IMR-90 (cell line): ENCODE data around the gene NSD2. TPM values are rescaled to one million over a fixed set of nuclear protein-coding genes. Genes with fewer than 3 reads are reported as not detected.

ENCODE experiments used
- ATAC-seq: fragments of 200-7000 bp; cut with Tn5 transposase; 2 replicates; pipeline ENCODE4 v1.9.1; 2020; ENCODE audit warnings: low read depth, mild to moderate bottlenecking, moderate library complexity
- BruUV-seq: library from RNA; stranded (reverse); fragments of 400-500 nt; replicated peaks from 2 replicates; lab custom pipeline; 2021; lab: Mats Ljungman, UMichigan
- CTCF ChIA-PET: fragments of 300-600 bp; formaldehyde crosslinking; extraction: SDS; loops from one replicate; lab custom pipeline; 2021; ENCODE audit warnings: antibody characterized with exemption; lab: Yijun Ruan, JAX
- POLR2A ChIA-PET: fragments of 300-600 bp; sonication (Branson Sonifier 250); formaldehyde crosslinking; loops from one replicate; lab custom pipeline; 2022; ENCODE audit warnings: antibody characterized with exemption; ENCODE audit not compliant: unreplicated experiment; lab: Charles Lee
- DNase-seq: peaks from one replicate; pipeline ENCODE4 v3.0.0; 2013
- H2AFZ ChIP-seq: replicated peaks from 2 replicates; pipeline ENCODE3; 2013; ENCODE audit warnings: low read length, mild to moderate bottlenecking; ENCODE audit not compliant: poor library complexity
- H2AK5ac ChIP-seq: 2 replicates; pipeline ENCODE4 v1.6.1; 2013; ENCODE audit warnings: low read depth, low read length, inconsistent platforms
- H2AK9ac ChIP-seq: replicated peaks from 2 replicates; pipeline ENCODE3; 2013; ENCODE audit warnings: mild to moderate bottlenecking, low read depth, low read length, moderate library complexity; ENCODE audit not compliant: poor library complexity
- H2BK120ac ChIP-seq: 2 replicates; pipeline ENCODE4 v1.6.1; 2013; ENCODE audit warnings: low read depth, low read length, inconsistent platforms
- H2BK15ac ChIP-seq: 3 replicates; pipeline ENCODE4 v1.6.1; 2013; ENCODE audit warnings: low read depth, low read length, inconsistent platforms
- H2BK20ac ChIP-seq: 2 replicates; pipeline ENCODE4 v1.6.1; 2013; ENCODE audit warnings: low read depth, mild to moderate bottlenecking, inconsistent platforms, low read length, moderate library complexity
- H2BK5ac ChIP-seq: 2 replicates; pipeline ENCODE4 v1.6.1; 2013; ENCODE audit warnings: mild to moderate bottlenecking, low read depth, low read length, inconsistent platforms; ENCODE audit not compliant: poor library complexity, severe bottlenecking
- H3K14ac ChIP-seq: replicated peaks from 2 replicates; pipeline ENCODE4 v1.6.1; 2013; ENCODE audit warnings: low read depth, low read length, inconsistent platforms
- H3K18ac ChIP-seq: 2 replicates; pipeline ENCODE4 v1.6.1; 2013; ENCODE audit warnings: low read depth, low read length, control low read depth
- H3K23ac ChIP-seq: 2 replicates; pipeline ENCODE4 v1.6.1; 2013; ENCODE audit warnings: low read depth, low read length, inconsistent platforms
- H3K27ac ChIP-seq: 2 replicates; pipeline ENCODE4 v1.5.1; 2013; ENCODE audit warnings: mild to moderate bottlenecking, control low read depth, low read length; ENCODE audit not compliant: insufficient read depth
- H3K27me3 ChIP-seq: 2 replicates; pipeline ENCODE4 v1.6.1; 2013; ENCODE audit warnings: low read length; ENCODE audit not compliant: control insufficient read depth, insufficient read depth
- H3K36me3 ChIP-seq: 2 replicates; pipeline ENCODE4 v1.6.1; 2013; ENCODE audit warnings: low read length, mixed read lengths; ENCODE audit not compliant: control insufficient read depth, insufficient read depth
- H3K4ac ChIP-seq: 2 replicates; pipeline ENCODE4 v1.6.1; 2013; ENCODE audit warnings: low read depth, low read length, inconsistent platforms
- H3K4me1 ChIP-seq: 2 replicates; pipeline ENCODE4 v1.6.1; 2013; ENCODE audit warnings: low read length, mixed read lengths; ENCODE audit not compliant: control insufficient read depth, insufficient read depth
- H3K4me2 ChIP-seq: 2 replicates; pipeline ENCODE4 v1.6.1; 2013; ENCODE audit warnings: low read depth, mild to moderate bottlenecking, control low read depth, low read length, moderate library complexity
- H3K4me3 ChIP-seq: 2 replicates; pipeline ENCODE4 v1.5.1; 2013; ENCODE audit warnings: low read depth, mild to moderate bottlenecking, control low read depth, low read length, moderate library complexity; ENCODE audit not compliant: insufficient read depth
- H3K56ac ChIP-seq: 2 replicates; pipeline ENCODE4 v1.6.1; 2013; ENCODE audit warnings: low read length, inconsistent platforms; ENCODE audit not compliant: insufficient read depth; ENCODE audit errors: extremely low read depth
- H3K79me1 ChIP-seq, 2 experiments: 2 replicates each; pipeline ENCODE4 v1.6.1; 2013; ENCODE audit warnings: low read length in 2 of 2, inconsistent platforms in 1 of 2, low read depth in 1 of 2
- H3K9ac ChIP-seq: 2 replicates; pipeline ENCODE4 v1.6.1; 2013; ENCODE audit warnings: low read depth, low read length, control low read depth
- H3K9me1 ChIP-seq: 2 replicates; pipeline ENCODE4 v1.6.1; 2013; ENCODE audit warnings: low read length, inconsistent platforms; ENCODE audit not compliant: insufficient read depth
- H3K9me3 ChIP-seq: 2 replicates; pipeline ENCODE4 v1.6.1; 2013; ENCODE audit warnings: low read length; ENCODE audit not compliant: control insufficient read depth, insufficient read depth
- H4K20me1 ChIP-seq: 2 replicates; pipeline ENCODE4 v1.6.1; 2013; ENCODE audit warnings: low read length, inconsistent platforms; ENCODE audit not compliant: insufficient read depth
- H4K5ac ChIP-seq: 2 replicates; pipeline ENCODE4 v1.6.1; 2013; ENCODE audit warnings: mild to moderate bottlenecking, low read depth, low read length, control low read depth
- H4K8ac ChIP-seq, 2 experiments: 2 replicates each; pipeline ENCODE4 v1.6.1; 2013; ENCODE audit warnings: low read depth in 2 of 2, low read length in 2 of 2, control low read depth in 1 of 2, inconsistent platforms in 1 of 2
- H4K91ac ChIP-seq: 2 replicates; pipeline ENCODE4 v1.6.1; 2013; ENCODE audit warnings: low read depth, low read length, inconsistent platforms; ENCODE audit not compliant: insufficient read depth
- CEBPB ChIP-seq: IDR thresholded peaks from 2 replicates; pipeline ENCODE4 v1.6.1; 2012; ENCODE audit warnings: low read depth, low read length, improper control_type of control experiment
- CHD1 ChIP-seq: IDR thresholded peaks from 2 replicates; pipeline ENCODE4 v1.6.1; 2012; ENCODE audit warnings: low read depth, low read length, improper control_type of control experiment
- ELK1 ChIP-seq: fragments of 150-350 bp; IDR thresholded peaks from 2 replicates; pipeline ENCODE4 v1.6.1; 2016; ENCODE audit warnings: low read depth, mild to moderate bottlenecking, low read length, moderate library complexity, borderline replicate concordance
- MAFK ChIP-seq: IDR thresholded peaks from 2 replicates; pipeline ENCODE4 v1.6.1; 2012; ENCODE audit warnings: low read depth, low read length, improper control_type of control experiment
- MXI1 ChIP-seq: IDR thresholded peaks from 2 replicates; pipeline ENCODE4 v1.6.1; 2012; ENCODE audit warnings: low read depth, mild to moderate bottlenecking, low read length, moderate library complexity, borderline replicate concordance
- NFE2L2 ChIP-seq: fragments of 150-350 bp; IDR thresholded peaks from 2 replicates; pipeline ENCODE4 v1.6.1; 2016; ENCODE audit warnings: low read depth, mild to moderate bottlenecking, low read length
- POLR2A ChIP-seq: IDR thresholded peaks from 2 replicates; pipeline ENCODE4 v1.6.1; 2012; ENCODE audit warnings: mild to moderate bottlenecking, low read depth, low read length
- RFX5 ChIP-seq: IDR thresholded peaks from 2 replicates; pipeline ENCODE4 v1.8.0; 2012; ENCODE audit warnings: low read depth, mild to moderate bottlenecking, low read length, moderate library complexity
- SMC3 ChIP-seq: fragments of 150-350 bp; IDR thresholded peaks from 2 replicates; pipeline ENCODE4 v1.6.1; 2016; ENCODE audit warnings: low read depth, mild to moderate bottlenecking, antibody characterized with exemption, low read length, moderate library complexity
- USF2 ChIP-seq: fragments of 150-350 bp; IDR thresholded peaks from 2 replicates; pipeline ENCODE4 v1.6.1; 2017; ENCODE audit warnings: mild to moderate bottlenecking, antibody characterized with exemption, low read length, low read depth
- WGBS, 2 experiments: methylation state at CpG; one replicate each; pipeline versions ENCODE4 v1.1.5 to v1.1.7; 2013; ENCODE audit warnings: missing lambda C conversion rate in 2 of 2; ENCODE audit not compliant: insufficient read length in 1 of 2; ENCODE audit errors: extremely low coverage in 2 of 2; 5-methylcytosine and 5-hydroxymethylcytosine counted together
- dilution Hi-C: fragments of 300-500 bp; cut with HindIII; formaldehyde crosslinking; loops from one replicate; pipeline ENCODE4 v1.14.3; 2018; ENCODE audit warnings: low sequenced_read_pairs; ENCODE audit not compliant: unreplicated experiment
- in situ Hi-C: fragments of 300-500 bp; cut with MboI; formaldehyde crosslinking; loops from 3 replicates; pipeline ENCODE4 v1.14.3; 2019; ENCODE audit warnings: low sequenced_read_pairs, inconsistent platforms, mixed read lengths
- intact Hi-C: fragments of 100-400 bp; cut with micrococcal nuclease; formaldehyde crosslinking; loops from 2 replicates; pipeline ENCODE4 v1.10.0; 2022
- polyA plus RNA-seq, 3 experiments: library from polyadenylated mRNA; depleted of rRNA; stranded (reverse); fragments of >200 nt; gene quantifications; 2 replicates each; pipeline ENCODE4 v1.2.3, GENCODE V29; 2012; ENCODE audit warnings: low replicate concordance in 1 of 3
- total RNA-seq: library from RNA; depleted of rRNA; stranded (reverse); fragments of >200 nt; gene quantifications from 2 replicates; pipeline ENCODE4 v1.2.3, GENCODE V29; 2012

NSD2 gene
- total and polyA plus RNA-seq, 2 of the 4 experiments (the other 2 are of a cell fraction): 35.9 to 68.1 TPM

- in situ Hi-C loops: no loop called here
Observed at GRCh38 chr4:1837069-1837468, 34.1 kb upstream of the NSD2 start.

More at GRCh38 chr4:1837069-1837468, 34.1 kb upstream of the NSD2 start:
- no peak overlapping the region for H2BK120ac ChIP-seq
- peaks cover 63% of the 10 kb centered on the region for H3K36me3 ChIP-seq
- BruUV-seq: no TSS peak
- H3K23ac ChIP-seq: no peak overlapping the region
- H3K9ac ChIP-seq: no peak overlapping the region
- H3K4ac ChIP-seq: no peak overlapping the region
- DNase-seq: no peak
- no peak overlapping the region for H2BK20ac ChIP-seq
- ChIA-PET POLR2A (no interaction called here), CTCF (no interaction called here)
- no peak for ATAC-seq
- no peak overlapping the region for H3K4me2 ChIP-seq
- H4K91ac ChIP-seq: no peak overlapping the region
- H2BK5ac ChIP-seq: no peak overlapping the region
- peaks cover 6% of the 10 kb centered on the region; the same call in 1 of the 2 replicates for H3K9me1 ChIP-seq
- H3K27me3 ChIP-seq: no peaks in the 10 kb centered on the region
- no peaks in the 10 kb centered on the region for H3K9me3 ChIP-seq
- no peak overlapping the region for H3K14ac ChIP-seq
- H4K5ac ChIP-seq: no peak overlapping the region
- H4K20me1 ChIP-seq: peaks cover 14% of the 10 kb centered on the region
- H3K4me3 ChIP-seq: no peak overlapping the region
- no peak overlapping the region for H3K27ac ChIP-seq
- peaks cover 26 to 46% of the 10 kb centered on the region in 2 experiments for H3K79me1 ChIP-seq
- no peak overlapping the region for H2AK5ac ChIP-seq
- H2AFZ ChIP-seq: no peak overlapping the region
- H3K4me1 ChIP-seq: peaks cover 4% of the 10 kb centered on the region; the same call in 1 of the 2 replicates
- no peak overlapping the region for H3K56ac ChIP-seq
- TF ChIP-seq NFE2L2: no peak
- TF ChIP-seq MXI1: no peak
- TF ChIP-seq POLR2A: no peak
- no peak for TF ChIP-seq CHD1
- TF ChIP-seq CEBPB: no peak
- no peak for TF ChIP-seq RFX5
- TF ChIP-seq ELK1: no peak
- TF ChIP-seq SMC3: no peak
- TF ChIP-seq USF2: no peak
- TF ChIP-seq MAFK: no peak
- dilution Hi-C loops (no loop called here), intact Hi-C loops (no loop called here)
- H3K18ac ChIP-seq: no peak overlapping the region
- no peak overlapping the region for H2AK9ac ChIP-seq
- no peak overlapping the region for H2BK15ac ChIP-seq
- WGBS, 2 experiments: 95% methylated on average over 6 of the region's 10 CpGs; no CpG with 5 or more reads in 1 of the 2 experiments
- H4K8ac ChIP-seq: no peak overlapping the region
